ENCODE results near the gene TFPI2.

- TF ChIP-seq CTCF (IDR thresholded peaks at IDR 0.05; ENCODE audit: low read depth, low read length) = no peak
- TF ChIP-seq EZH2phosphoT487 (IDR thresholded peaks at IDR 0.05; ENCODE audit: low read depth) = no peak
These were observed 47.3 kb upstream of the TFPI2 start for GRCh38 chr7:93937818-93938217.

Measured in OCI-LY3 (cell line).